ENCODE results near the gene POU5F1. TPM values are rescaled to one million over a fixed set of nuclear protein-coding genes. Genes with fewer than 3 reads are reported as not detected.
"Not testable (repeated sequence)": the region's sequence is repeated elsewhere in the genome, so short reads cannot be mapped to it uniquely, and the experiment has no call there.

Gene POU5F1
- 4.1 TPM for polyA plus RNA-seq (2012; ENCODE audit: missing spikeins)

GRCh38 chr6:31170600-31170881, at the start of gene POU5F1:
TSS of gene POU5F1 (minus strand) at chr6:31170682. CDS start at chr6:31170620, 62 bp downstream.
- TF ChIP-seq TAF1 (IDR thresholded peaks at IDR 0.05; ENCODE audit: borderline replicate concordance, low read depth, low read length) (no peak), POLR2AphosphoS5 (IDR thresholded peaks at IDR 0.05; ENCODE audit: low read depth, low read length) (no peak), POLR2A (IDR thresholded peaks at IDR 0.05; ENCODE audit: low read depth, low read length) (no peak)
- no peak for DNase-seq (ENCODE audit: insufficient read length)
- no peak for FAIRE-seq

- FAIRE-seq (peak; percentile 85), DNase-seq (ENCODE audit: insufficient read length) (no peak)
- no peak for TF ChIP-seq TAF1 (IDR thresholded peaks at IDR 0.05; ENCODE audit: borderline replicate concordance, low read depth, low read length)
- no peak for TF ChIP-seq POLR2A (IDR thresholded peaks at IDR 0.05; ENCODE audit: low read depth, low read length)
- no peak for TF ChIP-seq POLR2AphosphoS5 (IDR thresholded peaks at IDR 0.05; ENCODE audit: low read depth, low read length)
These were observed 45.9 kb upstream of the POU5F1 start for GRCh38 chr6:31216208-31216898.

- DNase-seq (ENCODE audit: insufficient read length); FAIRE-seq: not testable (repeated sequence)
These were observed 44.7 kb upstream of the POU5F1 start for GRCh38 chr6:31215216-31215615.

- TF ChIP-seq POLR2AphosphoS5 (IDR thresholded peaks at IDR 0.05; ENCODE audit: low read depth, low read length) (no peak), POLR2A (IDR thresholded peaks at IDR 0.05; ENCODE audit: low read depth, low read length) (no peak), TAF1 (IDR thresholded peaks at IDR 0.05; ENCODE audit: borderline replicate concordance, low read depth, low read length) (no peak)
- DNase-seq (ENCODE audit: insufficient read length) (no peak), FAIRE-seq (no peak)
These were observed 44.0 kb upstream of the POU5F1 start for GRCh38 chr6:31214516-31214915.

GRCh38 chr6:31210741-31211532, 40.5 kb upstream of the POU5F1 start:
- TF ChIP-seq POLR2A (IDR thresholded peaks at IDR 0.05; ENCODE audit: low read depth, low read length) (no peak), TAF1 (IDR thresholded peaks at IDR 0.05; ENCODE audit: borderline replicate concordance, low read depth, low read length) (no peak), POLR2AphosphoS5 (IDR thresholded peaks at IDR 0.05; ENCODE audit: low read depth, low read length) (no peak)
- DNase-seq (ENCODE audit: insufficient read length): no peak
- no peak for FAIRE-seq

GRCh38 chr6:31210123-31210522, 39.6 kb upstream of the POU5F1 start:
- no peak for FAIRE-seq
- TF ChIP-seq POLR2A (IDR thresholded peaks at IDR 0.05; ENCODE audit: low read depth, low read length): no peak
- no peak for TF ChIP-seq TAF1 (IDR thresholded peaks at IDR 0.05; ENCODE audit: borderline replicate concordance, low read depth, low read length)
- no peak for TF ChIP-seq POLR2AphosphoS5 (IDR thresholded peaks at IDR 0.05; ENCODE audit: low read depth, low read length)
- DNase-seq (ENCODE audit: insufficient read length): no peak

- DNase-seq (ENCODE audit: insufficient read length): no peak
- FAIRE-seq: no peak
- TF ChIP-seq POLR2AphosphoS5 (IDR thresholded peaks at IDR 0.05; ENCODE audit: low read depth, low read length) (no peak), TAF1 (IDR thresholded peaks at IDR 0.05; ENCODE audit: borderline replicate concordance, low read depth, low read length) (no peak), POLR2A (IDR thresholded peaks at IDR 0.05; ENCODE audit: low read depth, low read length) (no peak)
These were observed 38.7 kb upstream of the POU5F1 start for GRCh38 chr6:31209137-31209536.

- TF ChIP-seq POLR2A (IDR thresholded peaks at IDR 0.05; ENCODE audit: low read depth, low read length): no peak
- no peak for TF ChIP-seq TAF1 (IDR thresholded peaks at IDR 0.05; ENCODE audit: borderline replicate concordance, low read depth, low read length)
- no peak for TF ChIP-seq POLR2AphosphoS5 (IDR thresholded peaks at IDR 0.05; ENCODE audit: low read depth, low read length)
- no peak for DNase-seq (ENCODE audit: insufficient read length)
- no peak for FAIRE-seq
These were observed 38.0 kb upstream of the POU5F1 start for GRCh38 chr6:31208506-31208905.

GRCh38 chr6:31205638-31206037, 35.2 kb upstream of the POU5F1 start:
- FAIRE-seq (no peak), DNase-seq (ENCODE audit: insufficient read length) (no peak)
- TF ChIP-seq POLR2AphosphoS5 (IDR thresholded peaks at IDR 0.05; ENCODE audit: low read depth, low read length) (no peak), TAF1 (IDR thresholded peaks at IDR 0.05; ENCODE audit: borderline replicate concordance, low read depth, low read length) (no peak), POLR2A (IDR thresholded peaks at IDR 0.05; ENCODE audit: low read depth, low read length) (no peak)

GRCh38 chr6:31204751-31205145, 34.3 kb upstream of the POU5F1 start:
- FAIRE-seq: no peak
- no peak for DNase-seq (ENCODE audit: insufficient read length)
- TF ChIP-seq POLR2AphosphoS5 (IDR thresholded peaks at IDR 0.05; ENCODE audit: low read depth, low read length) (no peak), TAF1 (IDR thresholded peaks at IDR 0.05; ENCODE audit: borderline replicate concordance, low read depth, low read length) (no peak), POLR2A (IDR thresholded peaks at IDR 0.05; ENCODE audit: low read depth, low read length) (no peak)

GRCh38 chr6:31203345-31203979, 33.0 kb upstream of the POU5F1 start:
- TF ChIP-seq POLR2A (IDR thresholded peaks at IDR 0.05; ENCODE audit: low read depth, low read length) (peak; percentile 25; the same call in 1 of the 2 replicates), POLR2AphosphoS5 (IDR thresholded peaks at IDR 0.05; ENCODE audit: low read depth, low read length) (peak; percentile 59; the same call in 1 of the 2 replicates), TAF1 (IDR thresholded peaks at IDR 0.05; ENCODE audit: borderline replicate concordance, low read depth, low read length) (no peak)
- FAIRE-seq (peak; percentile 92), DNase-seq (ENCODE audit: insufficient read length) (no peak)
